IMR-90 (cell line): ENCODE measurements around the gene GALNT9. TPM values are rescaled to one million over a fixed set of nuclear protein-coding genes. Genes with fewer than 3 reads are reported as not detected.

Experiments
- ATAC-seq: fragments of 200-7000 bp; cut with Tn5 transposase; 2 replicates; pipeline ENCODE4 v1.9.1; 2020; ENCODE audit warnings: low read depth, mild to moderate bottlenecking, moderate library complexity
- BruUV-seq: library from RNA; stranded (reverse); fragments of 400-500 nt; replicated peaks from 2 replicates; lab custom pipeline; 2021; lab: Mats Ljungman, UMichigan
- CTCF ChIA-PET: fragments of 300-600 bp; formaldehyde crosslinking; extraction: SDS; loops from one replicate; lab custom pipeline; 2021; ENCODE audit warnings: antibody characterized with exemption; lab: Yijun Ruan, JAX
- POLR2A ChIA-PET: fragments of 300-600 bp; sonication (Branson Sonifier 250); formaldehyde crosslinking; loops from one replicate; lab custom pipeline; 2022; ENCODE audit warnings: antibody characterized with exemption; ENCODE audit not compliant: unreplicated experiment; lab: Charles Lee
- DNase-seq: peaks from one replicate; pipeline ENCODE4 v3.0.0; 2013
- H2AFZ ChIP-seq: replicated peaks from 2 replicates; pipeline ENCODE3; 2013; ENCODE audit warnings: low read length, mild to moderate bottlenecking; ENCODE audit not compliant: poor library complexity
- H2AK5ac ChIP-seq: 2 replicates; pipeline ENCODE4 v1.6.1; 2013; ENCODE audit warnings: low read depth, low read length, inconsistent platforms
- H2AK9ac ChIP-seq: replicated peaks from 2 replicates; pipeline ENCODE3; 2013; ENCODE audit warnings: mild to moderate bottlenecking, low read depth, low read length, moderate library complexity; ENCODE audit not compliant: poor library complexity
- H2BK120ac ChIP-seq: 2 replicates; pipeline ENCODE4 v1.6.1; 2013; ENCODE audit warnings: low read depth, low read length, inconsistent platforms
- H2BK15ac ChIP-seq: 3 replicates; pipeline ENCODE4 v1.6.1; 2013; ENCODE audit warnings: low read depth, low read length, inconsistent platforms
- H2BK20ac ChIP-seq: 2 replicates; pipeline ENCODE4 v1.6.1; 2013; ENCODE audit warnings: low read depth, mild to moderate bottlenecking, inconsistent platforms, low read length, moderate library complexity
- H2BK5ac ChIP-seq: 2 replicates; pipeline ENCODE4 v1.6.1; 2013; ENCODE audit warnings: mild to moderate bottlenecking, low read depth, low read length, inconsistent platforms; ENCODE audit not compliant: poor library complexity, severe bottlenecking
- H3K14ac ChIP-seq: replicated peaks from 2 replicates; pipeline ENCODE4 v1.6.1; 2013; ENCODE audit warnings: low read depth, low read length, inconsistent platforms
- H3K18ac ChIP-seq: 2 replicates; pipeline ENCODE4 v1.6.1; 2013; ENCODE audit warnings: low read depth, low read length, control low read depth
- H3K23ac ChIP-seq: 2 replicates; pipeline ENCODE4 v1.6.1; 2013; ENCODE audit warnings: low read depth, low read length, inconsistent platforms
- H3K27ac ChIP-seq: 2 replicates; pipeline ENCODE4 v1.5.1; 2013; ENCODE audit warnings: mild to moderate bottlenecking, control low read depth, low read length; ENCODE audit not compliant: insufficient read depth
- H3K27me3 ChIP-seq: 2 replicates; pipeline ENCODE4 v1.6.1; 2013; ENCODE audit warnings: low read length; ENCODE audit not compliant: control insufficient read depth, insufficient read depth
- H3K36me3 ChIP-seq: 2 replicates; pipeline ENCODE4 v1.6.1; 2013; ENCODE audit warnings: low read length, mixed read lengths; ENCODE audit not compliant: control insufficient read depth, insufficient read depth
- H3K4ac ChIP-seq: 2 replicates; pipeline ENCODE4 v1.6.1; 2013; ENCODE audit warnings: low read depth, low read length, inconsistent platforms
- H3K4me1 ChIP-seq: 2 replicates; pipeline ENCODE4 v1.6.1; 2013; ENCODE audit warnings: low read length, mixed read lengths; ENCODE audit not compliant: control insufficient read depth, insufficient read depth
- H3K4me2 ChIP-seq: 2 replicates; pipeline ENCODE4 v1.6.1; 2013; ENCODE audit warnings: low read depth, mild to moderate bottlenecking, control low read depth, low read length, moderate library complexity
- H3K4me3 ChIP-seq: 2 replicates; pipeline ENCODE4 v1.5.1; 2013; ENCODE audit warnings: low read depth, mild to moderate bottlenecking, control low read depth, low read length, moderate library complexity; ENCODE audit not compliant: insufficient read depth
- H3K56ac ChIP-seq: 2 replicates; pipeline ENCODE4 v1.6.1; 2013; ENCODE audit warnings: low read length, inconsistent platforms; ENCODE audit not compliant: insufficient read depth; ENCODE audit errors: extremely low read depth
- H3K79me1 ChIP-seq, 2 experiments: 2 replicates each; pipeline ENCODE4 v1.6.1; 2013; ENCODE audit warnings: low read length in 2 of 2, inconsistent platforms in 1 of 2, low read depth in 1 of 2
- H3K9ac ChIP-seq: 2 replicates; pipeline ENCODE4 v1.6.1; 2013; ENCODE audit warnings: low read depth, low read length, control low read depth
- H3K9me1 ChIP-seq: 2 replicates; pipeline ENCODE4 v1.6.1; 2013; ENCODE audit warnings: low read length, inconsistent platforms; ENCODE audit not compliant: insufficient read depth
- H3K9me3 ChIP-seq: 2 replicates; pipeline ENCODE4 v1.6.1; 2013; ENCODE audit warnings: low read length; ENCODE audit not compliant: control insufficient read depth, insufficient read depth
- H4K20me1 ChIP-seq: 2 replicates; pipeline ENCODE4 v1.6.1; 2013; ENCODE audit warnings: low read length, inconsistent platforms; ENCODE audit not compliant: insufficient read depth
- H4K5ac ChIP-seq: 2 replicates; pipeline ENCODE4 v1.6.1; 2013; ENCODE audit warnings: mild to moderate bottlenecking, low read depth, low read length, control low read depth
- H4K8ac ChIP-seq, 2 experiments: 2 replicates each; pipeline ENCODE4 v1.6.1; 2013; ENCODE audit warnings: low read depth in 2 of 2, low read length in 2 of 2, control low read depth in 1 of 2, inconsistent platforms in 1 of 2
- H4K91ac ChIP-seq: 2 replicates; pipeline ENCODE4 v1.6.1; 2013; ENCODE audit warnings: low read depth, low read length, inconsistent platforms; ENCODE audit not compliant: insufficient read depth
- BHLHE40 ChIP-seq: fragments of 150-350 bp; IDR thresholded peaks from 2 replicates; pipeline ENCODE4 v1.6.1; 2016; ENCODE audit warnings: mild to moderate bottlenecking, low read depth, low read length
- CEBPB ChIP-seq: IDR thresholded peaks from 2 replicates; pipeline ENCODE4 v1.6.1; 2012; ENCODE audit warnings: low read depth, low read length, improper control_type of control experiment
- CHD1 ChIP-seq: IDR thresholded peaks from 2 replicates; pipeline ENCODE4 v1.6.1; 2012; ENCODE audit warnings: low read depth, low read length, improper control_type of control experiment
- FOS ChIP-seq: fragments of 150-350 bp; IDR thresholded peaks from 2 replicates; pipeline ENCODE4 v1.6.1; 2016; ENCODE audit warnings: low read depth, low read length
- MAFK ChIP-seq: IDR thresholded peaks from 2 replicates; pipeline ENCODE4 v1.6.1; 2012; ENCODE audit warnings: low read depth, low read length, improper control_type of control experiment
- MAZ ChIP-seq: IDR thresholded peaks from 2 replicates; pipeline ENCODE4 v1.6.1; 2012; ENCODE audit warnings: low read depth, mild to moderate bottlenecking, low read length, improper control_type of control experiment, moderate library complexity, borderline replicate concordance
- MXI1 ChIP-seq: IDR thresholded peaks from 2 replicates; pipeline ENCODE4 v1.6.1; 2012; ENCODE audit warnings: low read depth, mild to moderate bottlenecking, low read length, moderate library complexity, borderline replicate concordance
- NFE2L2 ChIP-seq: fragments of 150-350 bp; IDR thresholded peaks from 2 replicates; pipeline ENCODE4 v1.6.1; 2016; ENCODE audit warnings: low read depth, mild to moderate bottlenecking, low read length
- POLR2A ChIP-seq: IDR thresholded peaks from 2 replicates; pipeline ENCODE4 v1.6.1; 2012; ENCODE audit warnings: mild to moderate bottlenecking, low read depth, low read length
- RCOR1 ChIP-seq: IDR thresholded peaks from 2 replicates; pipeline ENCODE4 v1.6.1; 2012; ENCODE audit warnings: mild to moderate bottlenecking, low read length, improper control_type of control experiment; ENCODE audit not compliant: insufficient replicate concordance
- RFX5 ChIP-seq: IDR thresholded peaks from 2 replicates; pipeline ENCODE4 v1.8.0; 2012; ENCODE audit warnings: low read depth, mild to moderate bottlenecking, low read length, moderate library complexity
- SMC3 ChIP-seq: fragments of 150-350 bp; IDR thresholded peaks from 2 replicates; pipeline ENCODE4 v1.6.1; 2016; ENCODE audit warnings: low read depth, mild to moderate bottlenecking, antibody characterized with exemption, low read length, moderate library complexity
- WGBS, 2 experiments: methylation state at CpG; one replicate each; pipeline versions ENCODE4 v1.1.5 to v1.1.7; 2013; ENCODE audit warnings: missing lambda C conversion rate in 2 of 2; ENCODE audit not compliant: insufficient read length in 1 of 2; ENCODE audit errors: extremely low coverage in 2 of 2; 5-methylcytosine and 5-hydroxymethylcytosine counted together
- dilution Hi-C: fragments of 300-500 bp; cut with HindIII; formaldehyde crosslinking; loops from one replicate; pipeline ENCODE4 v1.14.3; 2018; ENCODE audit warnings: low sequenced_read_pairs; ENCODE audit not compliant: unreplicated experiment
- in situ Hi-C: fragments of 300-500 bp; cut with MboI; formaldehyde crosslinking; loops from 3 replicates; pipeline ENCODE4 v1.14.3; 2019; ENCODE audit warnings: low sequenced_read_pairs, inconsistent platforms, mixed read lengths
- intact Hi-C: fragments of 100-400 bp; cut with micrococcal nuclease; formaldehyde crosslinking; loops from 2 replicates; pipeline ENCODE4 v1.10.0; 2022
- polyA plus RNA-seq, 3 experiments: library from polyadenylated mRNA; depleted of rRNA; stranded (reverse); fragments of >200 nt; gene quantifications; 2 replicates each; pipeline ENCODE4 v1.2.3, GENCODE V29; 2012; ENCODE audit warnings: low replicate concordance in 1 of 3
- total RNA-seq: library from RNA; depleted of rRNA; stranded (reverse); fragments of >200 nt; gene quantifications from 2 replicates; pipeline ENCODE4 v1.2.3, GENCODE V29; 2012
- TF ChIP-seq, protein P1 (sequence below): fragments of 150-350 bp; IDR thresholded peaks from 2 replicates; pipeline ENCODE4 v1.6.1; 2016; ENCODE audit warnings: low read depth, mild to moderate bottlenecking, low read length, moderate library complexity, borderline replicate concordance
- TF ChIP-seq, protein P2 (sequence below): fragments of 150-350 bp; IDR thresholded peaks from 2 replicates; pipeline ENCODE4 v1.6.1; 2017; ENCODE audit warnings: mild to moderate bottlenecking, antibody characterized with exemption, low read length, low read depth
- TF ChIP-seq, protein P3 (sequence below): conservative IDR thresholded peaks from 2 replicates; pipeline ENCODE4 v1.5.1; 2012; ENCODE audit warnings: mild to moderate bottlenecking, low read depth, low read length, improper control_type of control experiment

The GALNT9 gene
- total and polyA plus RNA-seq, 2 of the 4 experiments (the other 2 are of a cell fraction), result under 0.01 to 0.12 TPM

DNA sequence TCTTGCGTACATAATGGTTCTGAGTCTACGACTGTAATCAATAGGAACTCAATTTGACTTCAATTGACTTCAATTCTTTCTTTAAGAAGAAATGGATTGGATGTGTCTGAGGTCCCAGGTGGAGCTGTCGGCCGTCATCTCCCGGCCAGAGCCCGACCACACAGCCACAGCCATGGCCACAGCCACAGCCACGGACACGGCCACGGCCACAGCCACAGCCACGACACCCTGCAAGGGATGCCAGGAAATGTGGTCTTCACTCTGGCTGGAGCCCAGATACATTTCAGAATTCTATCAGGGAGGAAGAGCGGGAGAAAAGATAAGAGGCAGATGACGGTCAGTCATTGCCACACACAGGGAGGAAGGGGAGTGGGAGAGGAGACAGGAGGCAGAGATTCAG, 58.9 kb downstream of the GALNT9 start:
- Histone ChIP-seq H4K8ac (no peak overlapping the region), H3K18ac (no peak overlapping the region), H4K91ac (no peak overlapping the region), H3K4me2 (no peak overlapping the region), H3K4ac (no peak overlapping the region), H3K9me3 (peaks cover 5% of the 10 kb centered on the region; the same call in 1 of the 2 replicates), H3K9me1 (no peaks in the 10 kb centered on the region), H2BK20ac (no peak overlapping the region), H3K36me3 (no peaks in the 10 kb centered on the region), H2BK15ac (no peak overlapping the region), H3K56ac (no peak overlapping the region), H3K4me1 (no peaks in the 10 kb centered on the region), H2AFZ (no peak overlapping the region), H2AK9ac (no peak overlapping the region), H2AK5ac (no peak overlapping the region), H3K9ac (no peak overlapping the region), H4K5ac (no peak overlapping the region), H3K79me1 (no peaks in the 10 kb centered on the region), H3K27ac (no peak overlapping the region), H3K4me3 (no peak overlapping the region), H3K27me3 (peaks cover 1% of the 10 kb centered on the region; the same call in 1 of the 2 replicates), H3K14ac (no peak overlapping the region), H4K20me1 (no peaks in the 10 kb centered on the region), H3K23ac (no peak overlapping the region), H2BK120ac (no peak overlapping the region), H2BK5ac (no peak overlapping the region)
- ChIA-PET POLR2A (no interaction called here), CTCF (no interaction called here)
- WGBS, 2 experiments, result 50% methylated on average over 3 of the region's 12 CpGs; no CpG with 5 or more reads in 1 of the 2 experiments
- TF ChIP-seq MAFK, result no peak
- TF ChIP-seq RCOR1, result no peak
- TF ChIP-seq, protein P1, sequence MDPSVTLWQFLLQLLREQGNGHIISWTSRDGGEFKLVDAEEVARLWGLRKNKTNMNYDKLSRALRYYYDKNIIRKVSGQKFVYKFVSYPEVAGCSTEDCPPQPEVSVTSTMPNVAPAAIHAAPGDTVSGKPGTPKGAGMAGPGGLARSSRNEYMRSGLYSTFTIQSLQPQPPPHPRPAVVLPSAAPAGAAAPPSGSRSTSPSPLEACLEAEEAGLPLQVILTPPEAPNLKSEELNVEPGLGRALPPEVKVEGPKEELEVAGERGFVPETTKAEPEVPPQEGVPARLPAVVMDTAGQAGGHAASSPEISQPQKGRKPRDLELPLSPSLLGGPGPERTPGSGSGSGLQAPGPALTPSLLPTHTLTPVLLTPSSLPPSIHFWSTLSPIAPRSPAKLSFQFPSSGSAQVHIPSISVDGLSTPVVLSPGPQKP, result no peak
- TF ChIP-seq SMC3, result no peak
- TF ChIP-seq, protein P2, sequence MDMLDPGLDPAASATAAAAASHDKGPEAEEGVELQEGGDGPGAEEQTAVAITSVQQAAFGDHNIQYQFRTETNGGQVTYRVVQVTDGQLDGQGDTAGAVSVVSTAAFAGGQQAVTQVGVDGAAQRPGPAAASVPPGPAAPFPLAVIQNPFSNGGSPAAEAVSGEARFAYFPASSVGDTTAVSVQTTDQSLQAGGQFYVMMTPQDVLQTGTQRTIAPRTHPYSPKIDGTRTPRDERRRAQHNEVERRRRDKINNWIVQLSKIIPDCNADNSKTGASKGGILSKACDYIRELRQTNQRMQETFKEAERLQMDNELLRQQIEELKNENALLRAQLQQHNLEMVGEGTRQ, result no peak
- TF ChIP-seq POLR2A, result no peak
- TF ChIP-seq MXI1, result no peak
- TF ChIP-seq CEBPB, result no peak
- no peak for TF ChIP-seq FOS
- TF ChIP-seq, protein P3, sequence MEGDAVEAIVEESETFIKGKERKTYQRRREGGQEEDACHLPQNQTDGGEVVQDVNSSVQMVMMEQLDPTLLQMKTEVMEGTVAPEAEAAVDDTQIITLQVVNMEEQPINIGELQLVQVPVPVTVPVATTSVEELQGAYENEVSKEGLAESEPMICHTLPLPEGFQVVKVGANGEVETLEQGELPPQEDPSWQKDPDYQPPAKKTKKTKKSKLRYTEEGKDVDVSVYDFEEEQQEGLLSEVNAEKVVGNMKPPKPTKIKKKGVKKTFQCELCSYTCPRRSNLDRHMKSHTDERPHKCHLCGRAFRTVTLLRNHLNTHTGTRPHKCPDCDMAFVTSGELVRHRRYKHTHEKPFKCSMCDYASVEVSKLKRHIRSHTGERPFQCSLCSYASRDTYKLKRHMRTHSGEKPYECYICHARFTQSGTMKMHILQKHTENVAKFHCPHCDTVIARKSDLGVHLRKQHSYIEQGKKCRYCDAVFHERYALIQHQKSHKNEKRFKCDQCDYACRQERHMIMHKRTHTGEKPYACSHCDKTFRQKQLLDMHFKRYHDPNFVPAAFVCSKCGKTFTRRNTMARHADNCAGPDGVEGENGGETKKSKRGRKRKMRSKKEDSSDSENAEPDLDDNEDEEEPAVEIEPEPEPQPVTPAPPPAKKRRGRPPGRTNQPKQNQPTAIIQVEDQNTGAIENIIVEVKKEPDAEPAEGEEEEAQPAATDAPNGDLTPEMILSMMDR, result no peak
- TF ChIP-seq RFX5, result no peak
- no peak for TF ChIP-seq MAZ
- TF ChIP-seq NFE2L2, result no peak
- no peak for TF ChIP-seq BHLHE40
- no peak for TF ChIP-seq CHD1
- in situ Hi-C loops, result no loop called here
- DNase-seq (no peak), ATAC-seq (no peak)
- dilution Hi-C loops, result no loop called here
- BruUV-seq, result no TSS peak
- intact Hi-C loops, result no loop called here
